Measurements from ENCODE around the gene NSUN5. TPM values are rescaled to one million over a fixed set of nuclear protein-coding genes. Genes with fewer than 3 reads are reported as not detected.

The NSUN5 gene
- polyA plus RNA-seq, 1 donor from 2014 or later, result 70.0 TPM

GRCh38 chr7:73353243-73353642, 44.6 kb upstream of the NSUN5 start:
- H3K36me3 ChIP-seq (ENCODE audit: insufficient read depth, low read length), result no peaks in the 10 kb centered on the region
- no peaks in the 10 kb centered on the region for H3K9me2 ChIP-seq (ENCODE audit: insufficient read depth, low read length)
- H3K9ac ChIP-seq (ENCODE audit: low read length), result no peak overlapping the region
- no peak overlapping the region for H3K4me3 ChIP-seq (ENCODE audit: low read length)
- H3K4me2 ChIP-seq (ENCODE audit: low read length), result no peak overlapping the region
- H4K20me1 ChIP-seq (ENCODE audit: insufficient read depth), result no peaks in the 10 kb centered on the region
- no peak overlapping the region for H2AFZ ChIP-seq (ENCODE audit: low read depth, low read length)
- TF ChIP-seq SMC3 (conservative IDR thresholded peaks at IDR 0.05; ENCODE audit: poor library complexity) (no peak), CTCF (IDR thresholded peaks at IDR 0.05; ENCODE audit: poor library complexity, severe bottlenecking) (no peak), MXI1 (conservative IDR thresholded peaks at IDR 0.05; ENCODE audit: poor library complexity, severe bottlenecking) (no peak), REST (IDR thresholded peaks at IDR 0.05; ENCODE audit: borderline replicate concordance) (no peak), EP300 (conservative IDR thresholded peaks at IDR 0.05; ENCODE audit: poor library complexity, severe bottlenecking) (no peak), EZH2 (IDR thresholded peaks at IDR 0.05; ENCODE audit: borderline replicate concordance, insufficient read depth, low read length, poor library complexity, severe bottlenecking) (no peak), TAF1 (IDR thresholded peaks at IDR 0.05; ENCODE audit: low read depth) (no peak), POLR2AphosphoS5 (IDR thresholded peaks at IDR 0.05) (no peak), RAD21 (conservative IDR thresholded peaks at IDR 0.05) (no peak)
- H3F3A ChIP-seq (ENCODE audit: insufficient read depth, low read length, poor library complexity, severe bottlenecking), result no peaks in the 10 kb centered on the region
- H3K27ac ChIP-seq (ENCODE audit: low read length), result no peak overlapping the region
- no peaks in the 10 kb centered on the region for H3K27me3 ChIP-seq (ENCODE audit: insufficient read depth, low read depth, low read length)
- no peaks in the 10 kb centered on the region for H3K9me3 ChIP-seq (ENCODE audit: low read length)
- H3K79me2 ChIP-seq (replicated peaks; ENCODE audit: insufficient read depth, low read length), result no peaks in the 10 kb centered on the region

GRCh38 chr7:73352784-73353183, 44.2 kb upstream of the NSUN5 start:
- Histone ChIP-seq H4K20me1 (ENCODE audit: insufficient read depth) (no peaks in the 10 kb centered on the region), H3K27ac (ENCODE audit: low read length) (no peak overlapping the region), H3K9ac (ENCODE audit: low read length) (no peak overlapping the region), H3K9me3 (ENCODE audit: low read length) (no peaks in the 10 kb centered on the region), H3K79me2 (replicated peaks; ENCODE audit: insufficient read depth, low read length) (no peaks in the 10 kb centered on the region), H3K9me2 (ENCODE audit: insufficient read depth, low read length) (no peaks in the 10 kb centered on the region), H3K4me2 (ENCODE audit: low read length) (no peak overlapping the region), H3K36me3 (ENCODE audit: insufficient read depth, low read length) (no peaks in the 10 kb centered on the region), H3K27me3 (ENCODE audit: insufficient read depth, low read depth, low read length) (no peaks in the 10 kb centered on the region), H3F3A (ENCODE audit: insufficient read depth, low read length, poor library complexity, severe bottlenecking) (no peaks in the 10 kb centered on the region), H3K4me3 (ENCODE audit: low read length) (no peak overlapping the region), H2AFZ (ENCODE audit: low read depth, low read length) (no peak overlapping the region)
- TF ChIP-seq TAF1 (IDR thresholded peaks at IDR 0.05; ENCODE audit: low read depth) (no peak), SMC3 (conservative IDR thresholded peaks at IDR 0.05; ENCODE audit: poor library complexity) (no peak), EZH2 (IDR thresholded peaks at IDR 0.05; ENCODE audit: borderline replicate concordance, insufficient read depth, low read length, poor library complexity, severe bottlenecking) (no peak), EP300 (conservative IDR thresholded peaks at IDR 0.05; ENCODE audit: poor library complexity, severe bottlenecking) (no peak), REST (IDR thresholded peaks at IDR 0.05; ENCODE audit: borderline replicate concordance) (no peak), CTCF (IDR thresholded peaks at IDR 0.05; ENCODE audit: poor library complexity, severe bottlenecking) (no peak)
